Ishikawa (cell line): ENCODE data around the gene GNB5.

ENCODE experiments used
- CEBPB ChIP-seq: IDR thresholded peaks from 2 replicates; pipeline ENCODE4 v1.6.1; 2012
- CREB1 ChIP-seq: IDR thresholded peaks from 2 replicates; pipeline ENCODE4 v1.6.1; 2012; ENCODE audit warnings: low read depth
- EGR1 ChIP-seq: IDR thresholded peaks from 2 replicates; pipeline ENCODE4 v1.6.1; 2012
- EP300 ChIP-seq: IDR thresholded peaks from 2 replicates; pipeline ENCODE4 v1.6.1; 2012; ENCODE audit warnings: borderline replicate concordance
- FOXM1 ChIP-seq: IDR thresholded peaks from 2 replicates; pipeline ENCODE4 v1.6.1; 2012; ENCODE audit warnings: low read depth, borderline replicate concordance
- NFIC ChIP-seq: IDR thresholded peaks from 2 replicates; pipeline ENCODE4 v1.6.1; 2012
- RAD21 ChIP-seq: IDR thresholded peaks from 2 replicates; pipeline ENCODE4 v1.6.1; 2012; ENCODE audit warnings: low read depth
- TAF1 ChIP-seq: IDR thresholded peaks from 2 replicates; pipeline ENCODE4 v1.6.1; 2012; ENCODE audit warnings: low read depth, mild to moderate bottlenecking
- TCF12 ChIP-seq: IDR thresholded peaks from 2 replicates; pipeline ENCODE4 v1.6.1; 2012; ENCODE audit warnings: low read depth
- TEAD4 ChIP-seq: IDR thresholded peaks from 2 replicates; pipeline ENCODE4 v1.6.1; 2012
- YY1 ChIP-seq: IDR thresholded peaks from 2 replicates; pipeline ENCODE4 v1.6.1; 2012; ENCODE audit warnings: low read depth
- ZBTB7A ChIP-seq: IDR thresholded peaks from 2 replicates; pipeline ENCODE4 v1.6.1; 2012; ENCODE audit warnings: low read depth
- TF ChIP-seq, protein P1 (sequence below): IDR thresholded peaks from 2 replicates; pipeline ENCODE4 v1.6.1; 2012
- TF ChIP-seq, protein P2 (sequence below): IDR thresholded peaks from 2 replicates; pipeline ENCODE4 v1.6.1; 2012; ENCODE audit warnings: low read depth, mild to moderate bottlenecking
- TF ChIP-seq, protein P3 (sequence below): IDR thresholded peaks from 2 replicates; pipeline ENCODE4 v1.6.1; 2012

The GNB5 gene

DNA sequence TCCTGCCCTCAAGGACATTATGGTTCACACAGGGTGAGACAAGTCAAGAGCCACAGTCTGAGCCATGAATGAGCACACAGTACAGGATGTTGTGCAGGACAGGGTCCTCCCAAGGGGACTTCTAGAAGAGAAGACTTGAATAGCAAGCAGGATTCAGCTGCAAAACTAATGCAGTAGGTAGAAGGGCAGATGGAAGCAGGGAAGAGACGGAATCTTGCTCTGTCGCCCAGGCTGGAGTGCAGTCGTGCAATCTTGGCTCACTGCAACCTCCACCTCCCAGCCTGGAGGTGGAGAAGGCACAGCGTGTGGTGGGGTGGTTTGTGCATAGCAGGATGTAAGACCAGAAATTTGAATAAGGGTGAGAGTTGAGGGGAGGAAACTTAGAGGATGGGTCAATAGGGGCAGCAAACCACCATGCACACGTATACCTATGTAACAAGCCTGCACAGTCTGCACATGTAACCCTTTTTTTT lies 86.6 kb downstream of the GNB5 start:
- TF ChIP-seq, protein P1, sequence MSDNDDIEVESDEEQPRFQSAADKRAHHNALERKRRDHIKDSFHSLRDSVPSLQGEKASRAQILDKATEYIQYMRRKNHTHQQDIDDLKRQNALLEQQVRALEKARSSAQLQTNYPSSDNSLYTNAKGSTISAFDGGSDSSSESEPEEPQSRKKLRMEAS = no peak
- TF ChIP-seq YY1 (no peak), FOXM1 (no peak), CREB1 (no peak), TCF12 (no peak), ZBTB7A (no peak), NFIC (no peak), RAD21 (no peak), TAF1 (no peak)
- TF ChIP-seq, protein P2, sequence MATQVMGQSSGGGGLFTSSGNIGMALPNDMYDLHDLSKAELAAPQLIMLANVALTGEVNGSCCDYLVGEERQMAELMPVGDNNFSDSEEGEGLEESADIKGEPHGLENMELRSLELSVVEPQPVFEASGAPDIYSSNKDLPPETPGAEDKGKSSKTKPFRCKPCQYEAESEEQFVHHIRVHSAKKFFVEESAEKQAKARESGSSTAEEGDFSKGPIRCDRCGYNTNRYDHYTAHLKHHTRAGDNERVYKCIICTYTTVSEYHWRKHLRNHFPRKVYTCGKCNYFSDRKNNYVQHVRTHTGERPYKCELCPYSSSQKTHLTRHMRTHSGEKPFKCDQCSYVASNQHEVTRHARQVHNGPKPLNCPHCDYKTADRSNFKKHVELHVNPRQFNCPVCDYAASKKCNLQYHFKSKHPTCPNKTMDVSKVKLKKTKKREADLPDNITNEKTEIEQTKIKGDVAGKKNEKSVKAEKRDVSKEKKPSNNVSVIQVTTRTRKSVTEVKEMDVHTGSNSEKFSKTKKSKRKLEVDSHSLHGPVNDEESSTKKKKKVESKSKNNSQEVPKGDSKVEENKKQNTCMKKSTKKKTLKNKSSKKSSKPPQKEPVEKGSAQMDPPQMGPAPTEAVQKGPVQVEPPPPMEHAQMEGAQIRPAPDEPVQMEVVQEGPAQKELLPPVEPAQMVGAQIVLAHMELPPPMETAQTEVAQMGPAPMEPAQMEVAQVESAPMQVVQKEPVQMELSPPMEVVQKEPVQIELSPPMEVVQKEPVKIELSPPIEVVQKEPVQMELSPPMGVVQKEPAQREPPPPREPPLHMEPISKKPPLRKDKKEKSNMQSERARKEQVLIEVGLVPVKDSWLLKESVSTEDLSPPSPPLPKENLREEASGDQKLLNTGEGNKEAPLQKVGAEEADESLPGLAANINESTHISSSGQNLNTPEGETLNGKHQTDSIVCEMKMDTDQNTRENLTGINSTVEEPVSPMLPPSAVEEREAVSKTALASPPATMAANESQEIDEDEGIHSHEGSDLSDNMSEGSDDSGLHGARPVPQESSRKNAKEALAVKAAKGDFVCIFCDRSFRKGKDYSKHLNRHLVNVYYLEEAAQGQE = no peak
- TF ChIP-seq, protein P3, sequence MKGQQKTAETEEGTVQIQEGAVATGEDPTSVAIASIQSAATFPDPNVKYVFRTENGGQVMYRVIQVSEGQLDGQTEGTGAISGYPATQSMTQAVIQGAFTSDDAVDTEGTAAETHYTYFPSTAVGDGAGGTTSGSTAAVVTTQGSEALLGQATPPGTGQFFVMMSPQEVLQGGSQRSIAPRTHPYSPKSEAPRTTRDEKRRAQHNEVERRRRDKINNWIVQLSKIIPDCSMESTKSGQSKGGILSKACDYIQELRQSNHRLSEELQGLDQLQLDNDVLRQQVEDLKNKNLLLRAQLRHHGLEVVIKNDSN = no peak

DNA sequence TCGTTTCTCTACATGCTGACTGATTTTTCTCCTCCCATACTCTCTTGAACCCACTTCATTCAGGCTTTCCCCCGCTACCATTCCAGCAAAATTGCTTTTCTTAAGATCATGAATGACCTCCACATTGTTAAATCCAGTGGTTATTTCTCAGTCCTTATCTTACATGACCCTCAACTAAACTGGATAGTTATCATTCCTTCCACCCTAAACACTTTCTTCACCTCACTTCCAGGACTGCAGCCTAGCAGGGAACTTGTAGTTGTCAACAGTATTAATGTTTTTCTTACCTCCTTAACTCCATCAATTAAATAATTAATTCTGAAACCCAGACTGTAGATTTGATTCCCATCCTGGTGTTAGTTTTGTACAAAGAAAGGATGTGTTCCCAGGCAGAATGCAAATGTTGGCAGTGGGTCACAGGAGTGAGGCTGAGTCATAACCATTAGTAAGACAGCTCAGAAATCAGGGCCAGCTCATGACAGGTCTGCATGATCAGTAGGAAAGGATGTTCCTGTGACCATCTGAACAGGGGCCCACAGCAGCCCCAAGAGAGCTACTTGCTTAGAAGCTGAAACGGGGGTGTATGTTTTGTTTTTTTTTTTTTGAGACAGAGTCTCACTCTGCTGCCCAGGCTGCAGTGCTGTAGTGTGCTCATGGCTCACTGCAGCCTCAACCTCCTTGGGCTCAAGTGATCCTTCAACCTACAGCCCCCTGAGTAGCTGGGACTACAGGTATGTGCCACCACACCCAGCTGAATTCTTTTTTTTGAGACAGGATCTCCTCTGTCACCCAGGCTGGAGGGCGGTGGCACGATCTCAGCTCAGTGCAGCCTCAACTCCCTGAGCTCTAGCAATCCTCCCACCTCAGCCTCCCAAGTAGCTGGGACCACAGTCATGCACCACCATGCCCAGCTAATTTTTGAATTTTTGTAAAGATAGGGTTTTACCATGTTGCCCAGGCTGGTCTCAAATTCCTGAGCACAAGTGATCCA lies 87.7 kb downstream of the GNB5 start:
- no peak for TF ChIP-seq YY1
- TF ChIP-seq, protein P1 = no peak
- TF ChIP-seq EGR1 = no peak
- TF ChIP-seq, protein P2 = no peak
- TF ChIP-seq, protein P3 = no peak
- no peak for TF ChIP-seq TAF1
- no peak for TF ChIP-seq EP300
- no peak for TF ChIP-seq NFIC
- no peak for TF ChIP-seq TCF12
- TF ChIP-seq FOXM1 = no peak
- TF ChIP-seq TEAD4 = no peak
- TF ChIP-seq CEBPB = no peak
- no peak for TF ChIP-seq RAD21
- TF ChIP-seq ZBTB7A = no peak

DNA sequence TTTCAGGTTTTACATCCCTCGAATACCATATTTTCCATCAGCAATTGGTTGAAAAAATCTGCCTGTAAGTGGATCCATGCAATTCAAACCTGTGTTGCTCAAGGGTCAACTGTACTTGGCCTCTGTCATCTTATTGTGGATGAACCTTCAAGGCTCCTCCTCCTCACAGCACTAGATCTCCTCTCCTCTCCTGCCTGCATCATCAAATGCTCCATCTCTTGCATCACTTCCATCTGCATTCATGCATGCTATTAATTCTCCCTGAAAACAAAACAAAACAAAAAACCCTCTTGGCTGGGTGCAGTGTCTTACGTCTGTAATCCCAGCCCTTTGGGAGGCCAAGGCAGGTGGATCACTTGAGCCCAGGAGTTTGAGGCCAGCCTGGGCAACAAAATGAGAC lies 88.7 kb downstream of the GNB5 start:
- TF ChIP-seq YY1 = no peak
- no peak; the same call in 1 of the 2 replicates for TF ChIP-seq CEBPB
- no peak for TF ChIP-seq TAF1
- no peak for TF ChIP-seq CREB1
- TF ChIP-seq, protein P3 = no peak
- TF ChIP-seq RAD21 = no peak
- TF ChIP-seq TEAD4 = no peak
- no peak for TF ChIP-seq EP300
- TF ChIP-seq, protein P2 = no peak
- no peak for TF ChIP-seq FOXM1
- no peak for TF ChIP-seq NFIC
- no peak for TF ChIP-seq TCF12
- TF ChIP-seq, protein P1 = no peak
